Kidney epithelial cell (primary cell): ENCODE results near the gene JKAMP. TPM values are rescaled to one million over a fixed set of nuclear protein-coding genes. Genes with fewer than 3 reads are reported as not detected.

Experiments used
- DNase-seq: peaks from one replicate; pipeline ENCODE4 v3.0.0-alpha.2; 2010; ENCODE audit warnings: low read depth
- H3K27me3 ChIP-seq: 2 replicates; pipeline ENCODE4 v1.6.0; 2011; ENCODE audit warnings: low read length; ENCODE audit not compliant: control insufficient read depth, insufficient read depth
- H3K36me3 ChIP-seq: 2 replicates; pipeline ENCODE4 v1.5.1; 2011; ENCODE audit warnings: low read length; ENCODE audit not compliant: control insufficient read depth, insufficient read depth
- H3K4me3 ChIP-seq: 2 replicates; pipeline ENCODE4 v1.5.1; 2011; ENCODE audit warnings: low read depth, mild to moderate bottlenecking, control low read depth, low read length
- total RNA-seq: library from RNA; depleted of rRNA; stranded (reverse); fragments of >200 nt; gene quantifications from 2 replicates; pipeline ENCODE4 v1.2.3, GENCODE V29; 2015
- TF ChIP-seq, protein P1 (sequence below): IDR thresholded peaks from 2 replicates; pipeline ENCODE4 v1.5.1; 2011; ENCODE audit warnings: mild to moderate bottlenecking, moderate library complexity, low read length, control low read depth, inconsistent platforms; ENCODE audit not compliant: insufficient read depth, poor library complexity, severe bottlenecking

The JKAMP gene
- total RNA-seq, 1 donor from 2014 or later = 66.7 TPM

DNA sequence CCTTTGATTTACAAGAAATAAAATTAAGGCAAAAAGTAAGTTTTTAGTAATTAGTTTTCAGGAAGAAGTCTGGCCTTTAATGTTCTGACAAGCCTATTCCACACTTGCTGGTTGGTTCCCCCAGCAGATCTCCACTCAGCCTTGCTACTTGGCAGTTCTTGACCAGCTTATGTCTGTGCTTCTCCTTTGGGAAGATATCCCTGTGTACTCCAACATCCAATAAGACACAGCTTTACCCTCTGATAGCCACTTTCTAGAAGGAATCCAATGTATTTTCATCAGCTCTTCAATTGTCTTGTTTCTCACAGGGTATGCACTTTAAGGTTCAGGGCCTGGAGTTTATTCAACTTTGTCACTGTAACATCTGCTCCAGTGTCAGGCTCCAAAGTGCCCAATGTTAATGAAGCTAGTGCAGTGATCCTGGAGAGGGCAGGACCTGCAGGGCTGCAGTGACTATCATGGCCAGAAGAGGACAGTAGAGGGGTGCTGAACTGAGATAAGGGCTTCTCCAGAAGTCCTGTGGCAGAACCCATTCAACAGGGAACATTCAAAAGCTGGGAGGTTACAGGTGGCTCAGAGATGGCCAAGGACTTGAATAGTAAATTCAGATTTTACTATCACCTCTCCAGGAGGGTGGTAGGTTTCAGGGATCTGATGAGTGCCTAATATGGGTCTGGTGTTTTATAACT is 22.9 kb downstream of the JKAMP start:
- TF ChIP-seq, protein P1, sequence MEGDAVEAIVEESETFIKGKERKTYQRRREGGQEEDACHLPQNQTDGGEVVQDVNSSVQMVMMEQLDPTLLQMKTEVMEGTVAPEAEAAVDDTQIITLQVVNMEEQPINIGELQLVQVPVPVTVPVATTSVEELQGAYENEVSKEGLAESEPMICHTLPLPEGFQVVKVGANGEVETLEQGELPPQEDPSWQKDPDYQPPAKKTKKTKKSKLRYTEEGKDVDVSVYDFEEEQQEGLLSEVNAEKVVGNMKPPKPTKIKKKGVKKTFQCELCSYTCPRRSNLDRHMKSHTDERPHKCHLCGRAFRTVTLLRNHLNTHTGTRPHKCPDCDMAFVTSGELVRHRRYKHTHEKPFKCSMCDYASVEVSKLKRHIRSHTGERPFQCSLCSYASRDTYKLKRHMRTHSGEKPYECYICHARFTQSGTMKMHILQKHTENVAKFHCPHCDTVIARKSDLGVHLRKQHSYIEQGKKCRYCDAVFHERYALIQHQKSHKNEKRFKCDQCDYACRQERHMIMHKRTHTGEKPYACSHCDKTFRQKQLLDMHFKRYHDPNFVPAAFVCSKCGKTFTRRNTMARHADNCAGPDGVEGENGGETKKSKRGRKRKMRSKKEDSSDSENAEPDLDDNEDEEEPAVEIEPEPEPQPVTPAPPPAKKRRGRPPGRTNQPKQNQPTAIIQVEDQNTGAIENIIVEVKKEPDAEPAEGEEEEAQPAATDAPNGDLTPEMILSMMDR = peak; percentile 92
- Histone ChIP-seq H3K27me3 (no peaks in the 10 kb centered on the region), H3K36me3 (no peaks in the 10 kb centered on the region), H3K4me3 (no peak overlapping the region)
- DNase-seq = no peak

DNA sequence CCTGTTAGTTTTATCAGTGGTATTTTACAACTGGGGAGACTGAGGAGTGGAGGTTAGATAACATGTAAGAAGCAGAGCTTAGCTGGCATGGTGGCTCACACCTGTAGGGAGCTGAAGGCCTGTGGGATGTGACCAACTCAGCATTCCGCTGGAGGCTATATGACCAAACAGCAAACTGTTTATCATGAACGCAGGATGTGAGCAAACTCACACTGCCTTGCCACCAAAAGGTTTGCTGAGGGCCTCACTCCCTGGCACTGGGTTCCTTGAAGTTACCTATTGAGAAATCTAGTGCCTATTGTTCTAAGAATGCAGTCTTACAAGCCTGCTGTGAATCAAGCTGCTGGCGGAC is 23.4 kb downstream of the JKAMP start:
- no peaks in the 10 kb centered on the region for H3K36me3 ChIP-seq
- no peak for DNase-seq
- H3K27me3 ChIP-seq = no peaks in the 10 kb centered on the region
- no peak overlapping the region for H3K4me3 ChIP-seq
- TF ChIP-seq, protein P1 = no peak

DNA sequence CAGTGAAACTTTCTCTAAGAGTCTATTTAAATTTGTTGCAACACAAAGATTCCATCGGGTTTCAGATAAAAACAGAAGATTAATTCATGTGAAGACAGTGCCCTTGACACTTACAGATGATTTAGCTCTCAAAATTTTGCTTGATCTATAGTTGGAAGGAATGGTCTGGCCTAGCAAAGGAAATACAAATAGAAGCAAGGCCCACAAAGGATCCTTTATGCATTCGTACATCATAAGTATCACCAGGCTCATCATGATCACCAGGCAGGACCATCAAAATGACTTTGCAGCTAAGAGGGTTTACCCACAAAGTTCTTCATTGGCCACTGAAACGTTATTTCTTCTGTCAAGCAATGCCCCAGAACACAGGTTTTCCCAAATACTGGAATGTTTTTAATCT is 24.8 kb downstream of the JKAMP start:
- TF ChIP-seq, protein P1 = no peak
- Histone ChIP-seq H3K27me3 (no peaks in the 10 kb centered on the region), H3K4me3 (no peak overlapping the region), H3K36me3 (no peaks in the 10 kb centered on the region)
- no peak for DNase-seq

DNA sequence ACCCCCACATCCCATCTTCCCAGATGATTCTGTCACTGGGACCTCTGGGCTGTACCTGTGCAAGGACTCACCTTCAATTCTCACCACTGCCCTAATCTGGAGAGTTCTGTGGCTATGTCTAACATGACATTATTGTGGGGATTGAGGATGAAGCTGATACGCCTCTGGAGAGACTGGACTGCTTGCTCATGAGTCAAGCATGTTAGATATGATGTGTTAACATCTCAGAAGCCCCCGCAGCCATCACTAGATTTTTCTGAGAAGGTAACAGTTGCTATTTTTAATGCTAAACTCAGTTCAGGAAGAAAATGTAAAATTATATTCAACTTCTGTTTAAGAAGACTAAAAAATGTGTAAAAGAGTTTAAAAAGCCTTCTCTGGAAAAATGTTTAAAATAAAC is 25.7 kb downstream of the JKAMP start:
- no peaks in the 10 kb centered on the region for H3K27me3 ChIP-seq
- H3K4me3 ChIP-seq = no peak overlapping the region
- DNase-seq = no peak
- TF ChIP-seq, protein P1 = no peak
- no peaks in the 10 kb centered on the region for H3K36me3 ChIP-seq

DNA sequence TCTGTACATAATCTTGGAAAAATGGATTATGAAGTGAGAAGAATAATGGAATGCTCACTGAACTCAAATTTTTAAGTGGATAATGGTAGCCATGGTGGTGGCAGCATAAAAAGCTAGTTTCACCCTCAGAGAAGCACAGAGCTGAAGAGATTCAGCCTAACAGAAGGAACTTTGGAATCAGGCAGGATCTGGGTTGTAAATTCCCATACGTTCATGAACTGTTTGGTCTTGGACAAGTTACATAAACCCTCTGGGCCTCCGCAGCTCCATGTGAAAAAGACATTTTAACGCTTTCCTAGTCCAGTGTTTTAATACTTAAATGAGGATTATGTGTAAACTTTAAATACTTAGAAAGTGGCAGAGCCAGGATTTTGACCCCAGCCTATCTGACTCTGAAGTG is 26.6 kb downstream of the JKAMP start:
- TF ChIP-seq, protein P1 = no peak
- Histone ChIP-seq H3K4me3 (no peak overlapping the region), H3K36me3 (no peaks in the 10 kb centered on the region), H3K27me3 (no peaks in the 10 kb centered on the region)
- no peak for DNase-seq
